Lung (tissue), 12 donors: Measurements from ENCODE around the gene EPHB2. TPM values are rescaled to one million over a fixed set of nuclear protein-coding genes. Genes with fewer than 3 reads are reported as not detected.

ENCODE experiments used
- ATAC-seq: fragments of 200-7000 bp; cut with Tn5 transposase; one replicate; pipeline ENCODE4 v1.9.1; 2020; ENCODE audit warnings: moderate number of reproducible peaks; ENCODE audit not compliant: insufficient read depth, low FRiP score
- DNase-seq, 3 donors: peaks; one replicate each; pipeline ENCODE4 v3.0.0-alpha.2; 2013 to 2017
- H3K27ac ChIP-seq, 2 donors: one replicate each; pipeline ENCODE4 v1.5.1; 2013; ENCODE audit warnings: mild to moderate bottlenecking in 2 of 2, moderate library complexity in 2 of 2, control low read depth in 1 of 2, inconsistent platforms in 1 of 2, low read depth in 1 of 2, low read length in 1 of 2
- H3K27me3 ChIP-seq, 3 donors: one replicate each; pipeline ENCODE4 v1.5.1; 2013; ENCODE audit warnings: low read length in 2 of 3; ENCODE audit not compliant: control insufficient read depth in 3 of 3, insufficient read depth in 3 of 3
- H3K36me3 ChIP-seq, 4 donors: one replicate each; pipeline ENCODE4 v1.5.1; 2013; ENCODE audit warnings: low read length in 4 of 4, mild to moderate bottlenecking in 1 of 4, moderate library complexity in 1 of 4; ENCODE audit not compliant: control insufficient read depth in 4 of 4, insufficient read depth in 4 of 4
- H3K4me1 ChIP-seq, 5 donors: one replicate each; pipeline ENCODE4 v1.5.1; 2013; ENCODE audit warnings: low read length in 5 of 5, mild to moderate bottlenecking in 2 of 5, moderate library complexity in 1 of 5; ENCODE audit not compliant: control insufficient read depth in 5 of 5, insufficient read depth in 5 of 5
- H3K4me3 ChIP-seq: one replicate; pipeline ENCODE4 v1.5.1; 2013; ENCODE audit warnings: mild to moderate bottlenecking, control low read depth, moderate library complexity
- H3K9ac ChIP-seq, 2 donors: one replicate each; pipeline ENCODE4 v1.5.1; 2013; ENCODE audit warnings: low read length in 2 of 2, control low read depth in 1 of 2; ENCODE audit not compliant: insufficient read depth in 1 of 2
- H3K9me3 ChIP-seq, 4 donors: one replicate each; pipeline ENCODE4 v1.5.1; 2013; ENCODE audit warnings: low read length in 3 of 4, mild to moderate bottlenecking in 1 of 4, moderate library complexity in 1 of 4; ENCODE audit not compliant: control insufficient read depth in 4 of 4, insufficient read depth in 3 of 4
- WGBS, 2 donors: extraction: QIAGEN DNeasy Blood & Tissue Kit; methylation state at CpG; one replicate each; pipeline ENCODE4 v1.1.7; 2013; 5-methylcytosine and 5-hydroxymethylcytosine counted together
- polyA plus RNA-seq, 2 donors: library from polyadenylated mRNA; stranded (reverse); fragments of 200-250 nt; gene quantifications; one replicate each; pipeline ENCODE4 v1.2.1, GENCODE V29; 2013
- total RNA-seq, 2 donors: library from RNA; depleted of rRNA in 1 of 2; stranded (reverse); fragments of >200 nt in 1 of 2; gene quantifications; one replicate each; pipeline ENCODE4 v1.2.1, GENCODE V29; 2014 to 2021
- TF ChIP-seq, protein P1 (sequence below): IDR thresholded peaks from 2 replicates; pipeline ENCODE4 v1.5.1; 2012; ENCODE audit warnings: mild to moderate bottlenecking; ENCODE audit errors: control extremely low read depth, extremely low read depth
- donor health status: control.
- donor health status: control.
- donor health status: Bipolar disorder and iron deficiency.
- donor health status: healthy.
- donor health status: DM: yes; HTN: yes; CAD: no.

Gene EPHB2
- total and polyA plus RNA-seq, 4 donors: 1.2 to 8.5 (median 5.8) TPM

DNA sequence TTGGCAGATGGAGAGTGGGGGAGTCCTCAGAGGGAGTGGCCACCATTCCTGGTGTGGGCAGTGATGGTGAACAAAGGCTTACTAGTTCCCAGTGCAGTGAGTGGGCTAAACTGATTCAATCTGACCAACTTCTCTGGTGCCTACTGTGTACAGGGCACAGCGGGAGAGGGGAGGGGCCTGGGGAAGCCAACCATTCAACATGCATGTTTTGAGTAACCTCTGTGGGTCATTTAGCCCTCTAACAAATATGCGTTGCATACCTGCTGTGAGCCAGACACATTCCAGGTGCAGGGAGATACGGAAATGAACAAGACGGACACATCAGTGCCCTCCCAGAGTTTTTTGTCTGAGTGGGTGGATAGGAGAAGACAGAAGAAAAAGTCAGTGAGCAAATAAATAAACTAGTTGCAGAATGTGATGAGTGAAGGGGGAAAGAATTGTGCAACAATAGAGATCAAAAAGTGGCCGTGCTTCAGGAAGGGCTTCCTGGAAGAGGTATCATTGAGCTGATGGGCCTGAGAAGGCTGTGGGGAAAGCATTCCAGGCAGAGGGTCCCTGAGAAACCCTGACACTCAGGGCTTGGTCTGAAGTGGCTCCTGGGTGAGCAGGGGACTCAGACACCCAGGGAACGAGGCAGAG lies 78.8 kb downstream of the EPHB2 start:
- TF ChIP-seq, protein P1, sequence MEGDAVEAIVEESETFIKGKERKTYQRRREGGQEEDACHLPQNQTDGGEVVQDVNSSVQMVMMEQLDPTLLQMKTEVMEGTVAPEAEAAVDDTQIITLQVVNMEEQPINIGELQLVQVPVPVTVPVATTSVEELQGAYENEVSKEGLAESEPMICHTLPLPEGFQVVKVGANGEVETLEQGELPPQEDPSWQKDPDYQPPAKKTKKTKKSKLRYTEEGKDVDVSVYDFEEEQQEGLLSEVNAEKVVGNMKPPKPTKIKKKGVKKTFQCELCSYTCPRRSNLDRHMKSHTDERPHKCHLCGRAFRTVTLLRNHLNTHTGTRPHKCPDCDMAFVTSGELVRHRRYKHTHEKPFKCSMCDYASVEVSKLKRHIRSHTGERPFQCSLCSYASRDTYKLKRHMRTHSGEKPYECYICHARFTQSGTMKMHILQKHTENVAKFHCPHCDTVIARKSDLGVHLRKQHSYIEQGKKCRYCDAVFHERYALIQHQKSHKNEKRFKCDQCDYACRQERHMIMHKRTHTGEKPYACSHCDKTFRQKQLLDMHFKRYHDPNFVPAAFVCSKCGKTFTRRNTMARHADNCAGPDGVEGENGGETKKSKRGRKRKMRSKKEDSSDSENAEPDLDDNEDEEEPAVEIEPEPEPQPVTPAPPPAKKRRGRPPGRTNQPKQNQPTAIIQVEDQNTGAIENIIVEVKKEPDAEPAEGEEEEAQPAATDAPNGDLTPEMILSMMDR: no peak
- Histone ChIP-seq H3K9ac (no peak overlapping the region), H3K27ac (no peak overlapping the region), H3K4me3 (no peak overlapping the region), H3K36me3 (peaks cover 0 to 5% (median 0%) of the 10 kb centered on the region in 4 donors), H3K9me3 (no peaks in the 10 kb centered on the region), H3K27me3 (no peaks in the 10 kb centered on the region), H3K4me1 (peaks cover 0 to 29% (median 5%) of the 10 kb centered on the region in 5 donors)
- WGBS, 2 donors: 69 to 73% methylated on average over 6 of the region's 6 CpGs
- DNase-seq (no peak), ATAC-seq (no peak)

- TF ChIP-seq, protein P1: no peak
- Histone ChIP-seq H3K9ac (no peak overlapping the region), H3K4me1 (peaks cover 0 to 39% (median 14%) of the 10 kb centered on the region in 5 donors), H3K36me3 (peaks cover 0 to 5% (median 0%) of the 10 kb centered on the region in 4 donors), H3K27ac (peak overlapping the region in 1 of 2 donors; percentile 23), H3K9me3 (no peaks in the 10 kb centered on the region), H3K27me3 (no peaks in the 10 kb centered on the region), H3K4me3 (no peak overlapping the region)
- ATAC-seq: no peak
- DNase-seq: peak; percentile 67 to 89 (median 77)
- 59 to 77% methylated on average over 13 of the region's 13 CpGs for WGBS, 2 donors
Observed at GRCh38 chr1:22790232-22791008, 79.8 kb downstream of the EPHB2 start.

- no peak for ATAC-seq
- WGBS, 2 donors: 79 to 86% methylated on average over 6 of the region's 6 CpGs
- Histone ChIP-seq H3K27me3 (no peaks in the 10 kb centered on the region), H3K27ac (no peak overlapping the region), H3K9me3 (no peaks in the 10 kb centered on the region), H3K36me3 (no peaks in the 10 kb centered on the region), H3K9ac (no peak overlapping the region), H3K4me3 (no peak overlapping the region), H3K4me1 (peaks cover 0 to 44% (median 15%) of the 10 kb centered on the region in 5 donors)
- peak; percentile 61 to 73 (median 72) for DNase-seq
- TF ChIP-seq, protein P1: no peak
Observed at GRCh38 chr1:22791831-22792347, 81.2 kb downstream of the EPHB2 start.
